Endothelial cell of umbilical vein (primary cell): ENCODE data around the gene CHMP1B. TPM values are rescaled to one million over a fixed set of nuclear protein-coding genes. Genes with fewer than 3 reads are reported as not detected.
A peak's percentile ranks its signal among the peaks of the same experiment; 100 is the strongest.

Experiments used
- Bru-seq: library from RNA; stranded (reverse); fragments of 400-500 nt; gene quantifications from one replicate; lab custom pipeline; 2021; lab: Mats Ljungman, UMichigan
- BruChase-seq, 2 experiments: library from RNA; stranded (reverse); fragments of 400-500 nt; gene quantifications; one replicate each; lab custom pipeline; 2021; lab: Mats Ljungman, UMichigan
- BruUV-seq: library from RNA; stranded (reverse); fragments of 400-500 nt; replicated peaks from 2 replicates; lab custom pipeline; 2021; lab: Mats Ljungman, UMichigan
- CTCF ChIA-PET: fragments of 300-600, 350-600 bp; sonication (Branson Sonifier 250); formaldehyde crosslinking; loops from one replicate; lab custom pipeline; 2021; ENCODE audit warnings: antibody characterized with exemption, inconsistent platforms; lab: Charles Lee
- POLR2A ChIA-PET: fragments of 300-600, 350-600 bp; sonication (Branson Sonifier 250); formaldehyde crosslinking; loops from one replicate; lab custom pipeline; 2021; ENCODE audit warnings: antibody characterized with exemption, inconsistent platforms; lab: Charles Lee
- DNase-seq: peaks from one replicate; pipeline ENCODE4 v3.0.0-alpha.2; 2011; ENCODE audit warnings: low read depth, low spot score
- FAIRE-seq: peaks from 2 replicates; lab custom pipeline; 2011; peaks lifted over from hg19 to GRCh38; lab: Jason Lieb, UNC
- H2AFZ ChIP-seq: 2 replicates; pipeline ENCODE4 v1.6.0; 2012; ENCODE audit warnings: low read depth, low read length, control low read depth, inconsistent platforms
- H3K27ac ChIP-seq: 2 replicates; pipeline ENCODE4 v1.5.1; 2011; ENCODE audit warnings: low read depth, mild to moderate bottlenecking, control low read depth, low read length, moderate library complexity; ENCODE audit not compliant: insufficient read depth
- H3K27me3 ChIP-seq, 2 experiments: 2 replicates each; pipeline versions ENCODE4 v1.6.0 to v1.6.1; 2011; ENCODE audit warnings: low read length in 2 of 2, mixed read lengths in 1 of 2; ENCODE audit not compliant: control insufficient read depth in 2 of 2, insufficient read depth in 2 of 2
- H3K36me3 ChIP-seq, 2 experiments: 2 replicates in 1 of 2; 3 replicates in 1 of 2; pipeline ENCODE4 v1.5.1; 2011; ENCODE audit warnings: low read length in 2 of 2, mild to moderate bottlenecking in 1 of 2, moderate library complexity in 1 of 2; ENCODE audit not compliant: control insufficient read depth in 2 of 2, insufficient read depth in 2 of 2; ENCODE audit errors: extremely low read depth in 1 of 2
- H3K4me1 ChIP-seq: 3 replicates; pipeline ENCODE4 v1.5.1; 2011; ENCODE audit warnings: mild to moderate bottlenecking, low read length; ENCODE audit not compliant: control insufficient read depth, insufficient read depth; ENCODE audit errors: extremely low read depth
- H3K4me2 ChIP-seq: 2 replicates; pipeline ENCODE4 v1.6.1; 2011; ENCODE audit warnings: low read length, control low read depth, mixed read lengths; ENCODE audit not compliant: insufficient read depth
- H3K4me3 ChIP-seq, 3 experiments: fragments of 200-600 bp in 1 of 3; sonication (generic), shearing (Covaris generic) in 1 of 3; replicated peaks in 1 of 3; 2 replicates each; pipeline ENCODE4 v1.5.1; 2011 to 2016; ENCODE audit warnings: control low read depth in 3 of 3, low read length in 3 of 3, mild to moderate bottlenecking in 2 of 3, inconsistent platforms in 1 of 3, low read depth in 1 of 3, moderate library complexity in 1 of 3; ENCODE audit not compliant: insufficient read depth in 1 of 3
- H3K79me2 ChIP-seq: 2 replicates; pipeline ENCODE4 v1.6.0; 2012; ENCODE audit warnings: low read length, inconsistent platforms; ENCODE audit not compliant: control insufficient read depth, insufficient read depth
- H3K9ac ChIP-seq: replicated peaks from 2 replicates; pipeline ENCODE3; 2011; ENCODE audit warnings: low read length, control low read depth; ENCODE audit not compliant: insufficient read depth; ENCODE audit errors: extremely low read depth
- H3K9me1 ChIP-seq: replicated peaks from 3 replicates; pipeline ENCODE4 v1.6.0; 2011; ENCODE audit warnings: mild to moderate bottlenecking, low read length; ENCODE audit not compliant: control insufficient read depth, insufficient read depth; ENCODE audit errors: extremely low read depth
- H3K9me3 ChIP-seq: replicated peaks from 2 replicates; pipeline ENCODE4 v1.5.1; 2012; ENCODE audit warnings: low read length, inconsistent platforms; ENCODE audit not compliant: control insufficient read depth, insufficient read depth
- H4K20me1 ChIP-seq: replicated peaks from 2 replicates; pipeline ENCODE3; 2011; ENCODE audit warnings: mild to moderate bottlenecking, low read length; ENCODE audit not compliant: control insufficient read depth, insufficient read depth; ENCODE audit errors: extremely low read depth
- CTCF ChIP-seq, 2 donors: IDR thresholded peaks; 1 replicate in 1 of 2; 2 replicates in 1 of 2; pipeline ENCODE4 v1.5.1; 2011; ENCODE audit warnings: low read length in 2 of 2, mild to moderate bottlenecking in 2 of 2, moderate library complexity in 2 of 2, control low read depth in 1 of 2, inconsistent platforms in 1 of 2, low read depth in 1 of 2; ENCODE audit not compliant: insufficient read depth in 1 of 2; ENCODE audit errors: extremely low read depth in 1 of 2
- EZH2 ChIP-seq: IDR thresholded peaks from 2 replicates; pipeline ENCODE4 v1.6.1; 2012; ENCODE audit warnings: borderline replicate concordance, low read depth, mild to moderate bottlenecking, moderate library complexity, low read length, inconsistent platforms; ENCODE audit not compliant: severe bottlenecking
- FOS ChIP-seq: IDR thresholded peaks from 2 replicates; pipeline ENCODE4 v1.6.1; 2011; ENCODE audit warnings: mild to moderate bottlenecking, low read length, moderate library complexity, borderline replicate concordance; ENCODE audit not compliant: insufficient read depth
- GATA2 ChIP-seq: IDR thresholded peaks from 2 replicates; pipeline ENCODE4 v1.7.0; 2011; ENCODE audit warnings: low read depth, mild to moderate bottlenecking, moderate library complexity, mixed read lengths, low read length; ENCODE audit not compliant: insufficient read length, insufficient read depth
- JUN ChIP-seq: IDR thresholded peaks from 2 replicates; pipeline ENCODE4 v1.6.1; 2011; ENCODE audit warnings: borderline replicate concordance, low read depth; ENCODE audit not compliant: insufficient read length, insufficient read depth
- MAX ChIP-seq: IDR thresholded peaks from 2 replicates; pipeline ENCODE4 v1.6.1; 2011; ENCODE audit not compliant: insufficient read depth, insufficient read length
- MYC ChIP-seq: IDR thresholded peaks from one replicate; pipeline ENCODE4 v1.6.1; 2011; ENCODE audit warnings: mild to moderate bottlenecking, low read depth, low read length
- POLR2A ChIP-seq: IDR thresholded peaks from 2 replicates; pipeline ENCODE4 v1.6.1; 2012; ENCODE audit warnings: low read depth, mild to moderate bottlenecking, control low read depth, low read length
- POLR2AphosphoS5 ChIP-seq: IDR thresholded peaks from 2 replicates; pipeline ENCODE4 v1.6.1; 2012; ENCODE audit warnings: low read depth, mild to moderate bottlenecking, control low read depth, low read length, moderate library complexity; ENCODE audit not compliant: insufficient read depth
- dilution Hi-C: fragments of 300-500 bp; cut with MboI; formaldehyde crosslinking; loops from one replicate; pipeline ENCODE4 v1.15.0; 2019; ENCODE audit warnings: low sequenced_read_pairs; ENCODE audit not compliant: extremely low pct_ligation_motif_present
- intact Hi-C: fragments of 100-400 bp; cut with micrococcal nuclease; formaldehyde crosslinking; loops from one replicate; pipeline ENCODE4 v1.10.0; 2022
- long read RNA-seq: library from polyadenylated mRNA; stranded (forward); transcript quantifications from one replicate; pipeline ENCODE4 v2.0.0, GENCODE V29; 2021
- polyA minus RNA-seq, 3 experiments: library from RNA; depleted of rRNA, polyadenylated mRNA; stranded (reverse); fragments of >200 nt; gene quantifications; 1 replicate in 1 of 3; 2 replicates in 2 of 3; pipeline ENCODE4 v1.2.3, GENCODE V29; 2011
- polyA plus RNA-seq, 4 experiments: library from polyadenylated mRNA; depleted of rRNA in 3 of 4; stranded (reverse) in 3 of 4; unstranded in 1 of 4; fragments of >200 nt; gene quantifications; 2 replicates each; pipeline versions ENCODE4 v1.2.1 to v1.2.3, GENCODE V29; 2011 to 2012; ENCODE audit warnings: missing spikeins in 1 of 4
- total RNA-seq: library from RNA; stranded (reverse); gene quantifications from 2 replicates; pipeline ENCODE4 v1.2.3, GENCODE V29; 2021

Gene CHMP1B
- total RNA-seq (27.0 and 27.2 TPM in 2 replicates), polyA plus RNA-seq (17.4 and 24.0 TPM in 2 replicates), polyA minus RNA-seq (27.8 and 28.7 TPM in 2 replicates), Bru-seq, nascent RNA (percentile 88 among the genes with signal in this experiment), BruChase-seq, experiment 1, labeled RNA remaining after a 6-hour chase (percentile 93 among the genes with signal in this experiment), BruChase-seq, experiment 2, labeled RNA remaining after a 2-hour chase (percentile 98 among the genes with signal in this experiment)
- 22.5 and 24.0 TPM in 2 replicates for polyA plus RNA-seq (2011; cell fraction: cytosol; rRNA removed)
- 15.7 TPM in 2 replicates for polyA plus RNA-seq (2011; cell fraction: nucleus; rRNA removed)
- 29.4 and 29.5 TPM in 2 replicates for polyA plus RNA-seq (2012)
- 24.2 TPM for polyA minus RNA-seq (2011; cell fraction: cytosol; rRNA and poly(A)+ RNA removed)
- polyA minus RNA-seq (2011; cell fraction: nucleus; rRNA and poly(A)+ RNA removed): 17.3 and 22.8 TPM in 2 replicates
- long read RNA-seq, transcript CHMP1B-201 (1 exons, 3,054 nt): major isoform, 82 of 82 reads
- long read RNA-seq, partial matches to known transcripts: 0 of 82 reads
- long read RNA-seq, other reads (novel, unspliced or antisense): 0 of 82 reads

GRCh38 chr18:11851146-11851805 is at the start of gene CHMP1B:
CHMP1B (plus strand) TSS chr18:11851413; CDS start chr18:11851512, 99 bp downstream.
- POLR2A ChIA-PET: no interaction called here
- Histone ChIP-seq H3K4me1 (peaks cover 21% of the 10 kb centered on the region), H3K9ac (peak within 1 kb of the TSS; percentile 97), H3K27me3 (peaks cover 2 to 5% of the 10 kb centered on the region in 2 experiments), H3K36me3 (no peaks in the 10 kb centered on the region), H3K4me3 (peak within 1 kb of the TSS; percentile 42 to 94 (median 86)), H3K9me3 (no peaks in the 10 kb centered on the region), H3K9me1 (no peaks in the 10 kb centered on the region), H2AFZ (peak within 1 kb of the TSS; percentile 91), H4K20me1 (no peaks in the 10 kb centered on the region), H3K27ac (peak within 1 kb of the TSS; percentile 89), H3K79me2 (peaks cover 21% of the 10 kb centered on the region), H3K4me2 (peak within 1 kb of the TSS; percentile 98)
- intact Hi-C loops: loop anchor here (1.0 to 10.0 kb wide), 6 partner anchors 57 to 186 kb away; partner anchors contain the start of genes IMPA2 and MPPE1
- DNase-seq: peak; percentile 98
- TF ChIP-seq CTCF (IDR thresholded peaks at IDR 0.05; ENCODE audit: extremely low read depth in 1 of 2, insufficient read depth in 1 of 2, low read depth in 1 of 2, low read length in 2 of 2) (no peak), POLR2AphosphoS5 (peak; percentile 93), JUN (peak; percentile 48), FOS (no peak), POLR2A (peak; percentile 95), MAX (peak; percentile 12), MYC (peak; percentile 40), EZH2 (no peak), GATA2 (no peak)
- TSS peak; percentile 66 for BruUV-seq
- FAIRE-seq: peak; percentile 90
- CTCF ChIA-PET: interaction anchor here (2.1 kb wide), 1 partner anchor 118 kb away, joined by 8 read pairs; no protein-coding TSS in a partner anchor
- dilution Hi-C loops: no loop called here
